ENCODE results near the gene DCP1B. TPM values are rescaled to one million over a fixed set of nuclear protein-coding genes. Genes with fewer than 3 reads are reported as not detected.

Gene DCP1B
- 10 to 100 TPM; 28.7 to 31.5 (median 29.7) TPM for polyA plus RNA-seq (ENCODE audit: insufficient read length in 4 of 4)

- DNase-seq (ENCODE audit: low read depth in 4 of 4, low spot score in 2 of 4), result peak; percentile 79 to 95 (median 90)
Observed at GRCh38 chr12:2004113-2004929, at the start of gene DCP1B. DCP1B (minus strand) TSS chr12:2004457; CDS start chr12:2004431, 26 bp downstream.

DNA sequence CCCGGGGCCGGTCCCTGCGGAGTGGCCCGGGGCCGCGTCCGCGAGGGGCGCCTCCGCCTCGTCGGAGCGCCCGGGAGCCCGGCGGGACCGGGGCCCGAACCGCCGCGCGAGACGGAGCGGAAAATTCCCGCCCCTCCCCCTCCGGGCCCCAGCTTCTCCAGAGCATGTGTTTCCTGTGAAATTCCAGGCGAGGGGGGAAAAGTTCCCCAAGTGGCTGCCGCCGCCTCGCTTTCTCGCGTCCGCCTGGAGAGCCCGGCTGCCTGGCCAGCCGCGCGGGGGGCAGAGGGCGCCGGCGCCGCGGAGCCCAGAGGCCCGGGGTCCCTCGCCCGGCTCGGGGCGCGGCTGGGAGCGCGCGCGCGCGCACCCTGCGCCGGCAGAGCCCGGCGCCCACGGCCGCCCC, 49.4 kb upstream of the DCP1B start:
- no peak for DNase-seq (ENCODE audit: low read depth in 4 of 4, low spot score in 2 of 4)

DNA sequence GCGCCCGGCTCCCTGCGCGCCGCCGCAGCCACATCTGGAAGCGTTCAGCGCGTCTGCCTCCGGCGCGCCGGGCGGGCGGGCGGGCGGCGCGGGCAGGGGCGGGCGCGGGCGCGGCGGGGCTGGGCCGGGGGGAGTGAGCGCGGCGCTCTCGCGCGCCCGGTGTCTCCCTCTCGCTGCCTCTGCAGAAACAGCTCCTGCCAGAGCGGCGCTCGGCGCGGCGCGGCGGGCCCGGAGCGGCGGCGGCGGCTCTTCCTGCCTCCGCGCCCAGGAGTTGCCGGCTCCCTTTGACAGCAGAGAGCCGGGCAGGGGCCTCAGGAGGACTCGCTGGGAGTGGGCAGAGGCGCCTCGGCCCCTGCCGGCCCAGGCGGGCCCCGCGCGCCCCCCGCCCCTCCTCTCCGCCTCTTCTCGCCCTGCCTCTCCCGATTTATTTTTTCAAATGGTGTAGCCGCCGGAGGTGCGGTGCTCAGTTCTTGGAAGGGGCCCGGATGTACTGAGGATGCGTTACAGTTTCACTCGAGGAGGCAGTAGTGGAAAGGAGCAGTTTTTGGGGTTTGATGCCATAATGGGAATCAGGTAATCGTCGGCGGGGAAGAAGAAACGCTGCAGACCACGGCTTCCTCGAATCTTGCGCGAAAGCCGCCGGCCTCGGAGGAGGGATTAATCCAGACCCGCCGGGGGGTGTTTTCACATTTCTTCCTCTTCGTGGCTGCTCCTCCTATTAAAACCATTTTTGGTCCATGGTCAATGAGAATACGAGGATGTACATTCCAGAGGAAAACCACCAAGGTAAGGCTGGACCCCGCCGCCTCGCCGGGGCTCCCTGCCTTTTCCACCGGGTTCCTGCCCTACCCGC, 48.8 kb upstream of the DCP1B start, which contains the start of gene CACNA1C:
TSS of gene CACNA1C (plus strand) at position 162 of the 853 bp plus-strand sequence. CDS start at position 738, 576 bp downstream.
- DNase-seq (ENCODE audit: low read depth in 4 of 4, low spot score in 2 of 4), result peak in 1 of 4 donors; percentile 45

DNA sequence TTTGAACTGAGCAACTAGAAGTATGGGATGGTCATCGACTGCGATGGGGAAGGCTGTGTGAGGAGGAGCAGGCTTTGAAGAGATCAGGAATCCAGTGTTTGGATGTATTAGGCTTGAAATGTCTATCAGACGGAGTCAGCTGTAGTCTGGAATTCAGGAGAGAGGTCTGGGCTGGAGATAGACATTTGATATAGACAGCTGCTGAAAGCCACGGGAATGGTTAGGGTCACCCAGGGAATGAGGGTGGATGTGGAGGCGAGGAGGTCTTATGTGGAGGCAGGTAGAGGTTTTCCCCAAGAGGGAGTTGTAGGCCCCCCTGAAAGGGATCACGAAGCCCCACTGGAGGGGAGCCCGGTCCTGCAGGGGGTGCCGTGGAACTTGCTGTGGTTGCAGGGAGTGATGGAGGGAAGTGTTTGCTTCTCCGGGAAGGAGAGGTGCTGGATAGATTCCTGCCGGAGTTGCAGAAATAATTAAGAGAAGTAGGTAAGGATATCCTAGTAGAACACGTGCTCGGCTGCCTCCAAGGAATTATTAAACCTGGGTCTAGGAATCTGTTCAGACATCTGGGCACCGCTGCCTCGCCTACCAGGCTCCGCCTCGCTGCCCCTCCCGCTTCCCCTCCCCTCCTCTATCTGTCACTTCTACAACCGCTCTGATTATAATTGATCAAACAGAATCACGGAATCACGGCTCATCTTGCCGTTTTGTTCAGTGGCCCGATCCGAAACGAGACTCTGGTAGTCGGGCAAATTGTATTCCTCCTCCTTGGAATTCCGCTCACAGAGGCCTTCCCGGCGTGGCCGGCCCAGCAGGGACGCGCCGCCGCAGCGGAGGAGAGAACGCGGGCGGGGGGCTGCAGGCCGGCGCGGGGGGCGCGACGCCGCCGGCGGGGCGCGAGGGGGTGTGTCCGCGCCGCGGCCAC, 47.7 kb upstream of the DCP1B start:
- no peak for DNase-seq (ENCODE audit: low read depth in 4 of 4, low spot score in 2 of 4)

DNA sequence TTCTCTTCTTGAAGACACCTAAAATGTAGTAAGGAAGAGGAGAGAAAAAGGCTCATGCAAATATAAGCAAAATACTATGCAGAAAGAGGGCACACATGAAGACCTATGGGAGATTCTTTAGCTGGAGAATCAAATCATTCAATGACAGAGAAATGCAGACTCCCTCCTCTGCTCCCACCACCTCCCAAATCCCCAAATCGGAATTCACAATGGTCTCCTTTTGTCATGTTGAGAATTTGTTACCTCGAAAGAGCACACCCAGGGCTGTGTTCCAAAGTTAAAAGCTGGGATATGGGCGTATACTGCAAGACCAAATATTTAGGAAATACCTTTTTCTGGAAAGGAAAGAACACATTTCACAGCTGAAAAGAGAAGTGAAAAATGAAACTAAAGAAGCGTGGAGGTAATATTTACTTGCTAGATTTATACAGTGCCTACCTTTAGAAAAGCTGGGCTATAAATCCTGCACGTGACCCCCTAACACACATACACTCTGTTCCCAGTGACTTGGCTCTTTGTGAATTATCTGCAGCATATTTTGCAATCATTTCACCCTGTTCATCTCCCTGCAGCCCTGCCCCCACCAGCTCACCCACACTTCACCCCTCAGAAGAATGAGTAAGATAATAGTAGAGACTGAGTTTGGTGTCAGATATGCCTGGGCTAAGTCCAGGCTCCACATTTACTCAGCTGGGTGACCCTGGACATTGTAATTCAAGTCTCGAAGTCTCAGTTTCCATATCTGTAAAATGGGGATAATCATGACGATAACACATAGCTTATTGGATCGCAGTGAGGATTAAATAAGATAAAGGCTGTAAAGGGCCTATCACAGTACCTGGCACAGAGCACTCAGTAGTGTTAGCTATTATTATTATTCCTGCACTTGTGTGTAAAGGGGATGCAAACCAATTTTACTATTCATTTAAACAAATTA, 45.6 kb upstream of the DCP1B start:
- DNase-seq (ENCODE audit: low read depth in 4 of 4, low spot score in 2 of 4), result no peak

DNA sequence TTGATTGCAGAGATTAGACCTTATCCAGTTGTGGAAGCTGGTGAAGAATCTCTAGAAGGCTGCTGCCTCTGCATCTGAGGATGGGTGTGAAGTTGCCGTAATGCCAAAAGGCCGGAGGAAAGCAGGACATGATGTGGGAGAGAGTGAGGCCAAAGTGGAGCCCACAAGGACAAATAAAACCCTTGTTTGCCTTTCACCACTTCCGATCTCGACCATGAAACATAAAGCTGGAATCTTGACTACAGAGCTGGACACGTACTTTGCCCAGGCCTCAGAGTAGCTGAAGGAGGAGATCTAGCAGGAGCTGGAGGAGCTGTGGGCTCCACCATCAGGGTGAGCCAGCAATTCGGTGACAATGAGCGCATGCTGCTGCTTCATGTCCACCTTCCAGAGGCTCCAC, 43.5 kb upstream of the DCP1B start:
- no peak for DNase-seq (ENCODE audit: low read depth in 4 of 4, low spot score in 2 of 4)

DNA sequence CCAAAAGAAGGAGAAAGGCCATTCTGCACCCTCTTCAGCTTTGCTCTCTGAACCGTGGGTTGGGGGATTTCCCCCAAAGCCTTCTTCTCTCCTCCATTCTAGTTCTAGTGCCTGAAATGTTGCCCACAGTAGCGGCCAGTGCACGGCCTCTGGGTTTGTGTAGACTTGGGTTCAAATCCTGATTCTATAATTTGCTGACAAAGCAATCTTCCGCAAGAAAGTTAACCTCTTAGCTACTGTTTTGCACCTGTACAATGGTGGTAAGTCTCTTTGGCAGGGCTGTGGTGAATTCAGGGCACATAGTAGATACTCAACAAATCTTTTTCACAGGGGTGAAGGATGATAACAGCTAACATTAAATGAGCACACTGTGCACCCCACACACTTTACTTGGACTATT, 42.7 kb upstream of the DCP1B start:
- no peak for DNase-seq (ENCODE audit: low read depth in 4 of 4, low spot score in 2 of 4)

- no peak for DNase-seq (ENCODE audit: low read depth in 4 of 4, low spot score in 2 of 4)
Observed at GRCh38 chr12:2044165-2044564, 39.9 kb upstream of the DCP1B start.

DNA sequence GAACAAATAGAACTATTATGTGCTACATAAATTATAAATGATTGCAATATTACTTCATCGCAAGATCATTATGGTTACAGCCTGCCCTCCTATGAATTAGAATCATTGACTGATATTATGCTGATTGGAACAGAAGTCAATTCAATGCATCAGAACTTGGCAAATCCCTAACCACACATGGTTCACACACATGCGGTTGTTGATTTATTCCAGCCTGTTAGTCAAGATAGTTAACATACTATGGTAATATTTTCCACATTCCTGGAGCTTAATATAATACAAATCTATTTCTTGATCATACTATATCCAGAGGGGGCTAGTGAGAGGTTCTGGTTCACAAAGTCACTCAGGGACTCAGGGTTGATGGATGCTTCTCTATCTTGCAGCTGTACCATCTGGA, 38.8 kb upstream of the DCP1B start:
- DNase-seq (ENCODE audit: low read depth in 4 of 4, low spot score in 2 of 4), result no peak

- DNase-seq (ENCODE audit: low read depth in 4 of 4, low spot score in 2 of 4), result no peak
Observed at GRCh38 chr12:2039034-2039433, 34.8 kb upstream of the DCP1B start.

- no peak for DNase-seq (ENCODE audit: low read depth in 4 of 4, low spot score in 2 of 4)
Observed at GRCh38 chr12:2035431-2036055, 31.3 kb upstream of the DCP1B start.

DNA sequence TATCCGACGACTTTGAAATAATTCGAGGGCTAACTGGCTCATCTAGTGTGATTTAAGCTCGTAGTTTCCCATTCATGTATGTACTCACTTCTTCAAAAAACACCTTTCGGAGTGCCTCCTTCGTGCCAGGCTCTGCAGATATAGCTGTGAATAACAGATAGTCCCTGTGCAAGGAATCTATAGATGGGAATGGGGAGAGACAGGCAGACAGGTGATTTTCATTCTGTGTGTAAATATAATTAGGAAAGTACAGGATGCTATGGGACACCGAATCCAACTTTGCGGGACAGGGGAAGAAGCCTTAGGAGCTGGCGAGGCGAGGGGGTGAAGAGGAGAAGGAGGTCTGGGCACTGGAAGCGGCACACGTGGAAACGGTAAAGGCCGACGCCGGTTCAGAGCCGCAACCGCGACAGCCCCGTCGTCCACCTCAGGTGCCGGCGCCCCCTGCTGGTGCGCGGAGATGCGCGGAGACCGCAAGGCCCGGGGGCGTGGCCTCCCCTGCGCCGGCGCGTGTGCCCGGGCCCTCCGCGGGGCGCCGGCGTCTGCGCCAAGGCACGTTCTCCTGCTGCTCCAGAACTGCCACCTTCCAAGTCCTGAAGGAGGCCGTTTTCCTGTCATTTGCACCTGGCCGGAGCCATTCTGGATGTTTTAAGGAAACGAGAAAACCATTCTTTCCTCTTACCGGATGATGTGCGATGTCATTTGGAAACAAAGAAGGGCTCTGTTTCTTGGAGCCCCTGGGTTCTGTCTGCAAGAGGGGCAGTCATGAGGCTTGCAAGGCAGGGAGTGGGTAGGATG, 30.6 kb upstream of the DCP1B start:
- DNase-seq (ENCODE audit: low read depth in 4 of 4, low spot score in 2 of 4), result peak in 2 of 4 donors; percentile 61 to 83

DNA sequence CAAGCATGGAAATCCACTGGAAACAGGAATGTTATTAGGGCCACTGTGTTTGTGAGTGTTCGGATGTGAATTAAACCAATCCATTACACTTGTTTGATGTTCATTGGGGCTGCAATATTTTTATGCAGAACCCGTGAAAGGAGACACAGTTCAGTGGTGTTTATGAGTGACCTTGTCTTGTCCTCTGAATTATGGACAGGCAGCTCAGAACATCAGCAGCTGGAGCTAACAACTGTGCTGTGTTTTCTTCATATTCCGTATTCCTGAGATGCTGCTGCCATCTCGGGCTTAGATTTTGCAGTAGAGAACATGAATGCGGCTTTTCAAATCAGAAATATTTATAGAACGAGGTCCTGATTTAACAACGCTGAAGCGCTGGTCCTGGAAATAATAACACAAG, 28.2 kb upstream of the DCP1B start:
- no peak for DNase-seq (ENCODE audit: low read depth in 4 of 4, low spot score in 2 of 4)

- no peak for DNase-seq (ENCODE audit: low read depth in 4 of 4, low spot score in 2 of 4)
Observed at GRCh38 chr12:2029851-2030250, 25.6 kb upstream of the DCP1B start.

DNA sequence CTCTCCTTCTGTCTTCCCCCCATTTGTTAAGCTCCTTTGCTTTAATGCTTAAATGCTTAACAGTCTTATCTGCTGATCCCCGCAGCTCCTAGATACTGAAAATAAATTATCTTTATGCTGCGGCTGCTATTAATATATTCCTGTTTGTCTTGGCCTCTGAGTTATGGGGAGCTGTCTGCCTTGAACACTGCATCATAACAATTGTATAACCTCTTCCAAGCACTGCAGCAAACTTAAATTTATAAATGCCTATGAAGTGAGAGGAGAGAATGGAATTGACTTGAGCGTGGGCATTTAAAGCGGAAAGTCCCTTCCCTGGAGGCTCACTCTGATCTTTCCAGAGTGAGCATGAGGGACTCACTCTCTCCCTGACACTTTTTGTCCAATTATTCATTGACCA, 23.1 kb upstream of the DCP1B start:
- no peak for DNase-seq (ENCODE audit: low read depth in 4 of 4, low spot score in 2 of 4)

DNA sequence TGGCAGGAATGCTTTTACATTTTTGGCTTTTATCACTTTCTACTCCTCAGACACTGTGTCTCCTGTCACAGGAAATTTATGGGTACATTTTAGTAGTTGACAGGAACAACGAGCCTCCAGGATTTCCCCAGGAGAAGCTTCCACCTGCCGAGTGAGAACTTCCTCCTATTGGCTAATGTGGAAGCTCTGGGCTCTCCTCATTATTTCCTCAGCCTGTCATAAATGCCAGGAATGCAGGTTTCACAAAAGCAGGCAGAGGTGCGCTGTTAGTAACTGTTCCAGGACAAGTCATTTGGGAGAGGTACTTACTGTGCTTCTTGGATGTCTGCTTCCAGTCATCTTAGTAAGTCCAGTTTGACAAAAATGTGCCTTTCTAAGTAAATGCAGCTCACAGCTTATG, 19.1 kb upstream of the DCP1B start:
- no peak for DNase-seq (ENCODE audit: low read depth in 4 of 4, low spot score in 2 of 4)

- no peak for DNase-seq (ENCODE audit: low read depth in 4 of 4, low spot score in 2 of 4)
Observed at GRCh38 chr12:2020511-2020910, 16.3 kb upstream of the DCP1B start.

DNA sequence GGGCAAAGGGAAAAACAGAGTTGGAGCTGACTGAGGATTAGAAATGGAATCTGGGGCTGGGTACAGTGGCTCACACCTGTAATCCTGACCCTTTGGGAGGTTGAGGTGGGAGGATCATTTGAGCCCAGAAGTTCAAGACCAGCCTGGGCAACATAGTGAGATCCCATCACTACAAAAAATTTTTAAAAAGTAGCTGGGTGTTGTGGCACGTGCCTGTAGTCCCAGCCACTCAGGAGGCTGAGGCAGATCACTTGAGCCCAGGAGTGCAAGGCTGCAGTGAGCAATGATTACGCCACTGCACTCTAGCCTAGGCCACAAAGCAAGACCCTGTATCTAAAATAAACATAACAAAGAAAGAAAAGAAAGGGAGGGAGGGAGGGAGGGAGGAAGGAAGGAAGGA, 14.9 kb upstream of the DCP1B start:
- DNase-seq (ENCODE audit: low read depth in 4 of 4, low spot score in 2 of 4), result no peak
